Nephron (organoid): Measurements from ENCODE around the gene GDF15.

Experiments
- H3K27ac Mint-ChIP-seq, 3 experiments: 2 replicates each; pipeline ENCODE4 v1.8.0; 2020; ENCODE audit warnings: mixed read lengths in 3 of 3, mild to moderate bottlenecking in 2 of 3, moderate library complexity in 1 of 3
- H3K27me3 Mint-ChIP-seq: 2 replicates; pipeline ENCODE4 v1.8.0; 2021; ENCODE audit warnings: low read depth, mild to moderate bottlenecking, moderate library complexity, mixed read lengths
- H3K36me3 Mint-ChIP-seq: 2 replicates; pipeline ENCODE4 v1.8.0; 2020; ENCODE audit warnings: low read depth, mixed read lengths
- H3K4me1 Mint-ChIP-seq: 2 replicates; pipeline ENCODE4 v1.8.0; 2020; ENCODE audit warnings: mixed read lengths
- H3K4me3 Mint-ChIP-seq, 3 experiments: 2 replicates each; pipeline ENCODE4 v1.8.0; 2020; ENCODE audit warnings: mild to moderate bottlenecking in 3 of 3, mixed read lengths in 3 of 3, moderate library complexity in 2 of 3
- H3K9me3 Mint-ChIP-seq: 2 replicates; pipeline ENCODE4 v1.8.0; 2020; ENCODE audit warnings: mixed read lengths
- CTCF ChIP-seq, 3 experiments: fragments of 200-600 bp; sonication (generic); IDR thresholded peaks; one replicate each; pipeline ENCODE4 v1.5.0; 2021; ENCODE audit warnings: antibody characterized with exemption in 3 of 3; ENCODE audit not compliant: unreplicated experiment in 3 of 3

GDF15 gene

GRCh38 chr19:18368504-18369222 is 17.3 kb upstream of the GDF15 start:
- Mint-ChIP-seq H3K4me3 (no peak overlapping the region), H3K27ac (peak overlapping the region; percentile 23 to 64 (median 24)), H3K9me3 (no peaks in the 10 kb centered on the region), H3K36me3 (peaks cover 4% of the 10 kb centered on the region), H3K27me3 (no peaks in the 10 kb centered on the region), H3K4me1 (peaks cover 26% of the 10 kb centered on the region)
- no peak for TF ChIP-seq CTCF (IDR thresholded peaks at IDR 0.05; ENCODE audit: unreplicated experiment in 3 of 3)

GRCh38 chr19:18373407-18373891 is 12.5 kb upstream of the GDF15 start:
- Mint-ChIP-seq H3K27me3 (no peaks in the 10 kb centered on the region), H3K36me3 (no peaks in the 10 kb centered on the region), H3K9me3 (no peaks in the 10 kb centered on the region), H3K27ac (peak overlapping the region; percentile 44 to 91 (median 78)), H3K4me3 (no peak overlapping the region), H3K4me1 (peaks cover 19% of the 10 kb centered on the region)
- TF ChIP-seq CTCF (IDR thresholded peaks at IDR 0.05; ENCODE audit: unreplicated experiment in 3 of 3): no peak

GRCh38 chr19:18373892-18374629 is 11.9 kb upstream of the GDF15 start:
- H3K36me3 Mint-ChIP-seq: no peaks in the 10 kb centered on the region
- TF ChIP-seq CTCF (IDR thresholded peaks at IDR 0.05; ENCODE audit: unreplicated experiment in 3 of 3): no peak
- peaks cover 19% of the 10 kb centered on the region for H3K4me1 Mint-ChIP-seq
- no peaks in the 10 kb centered on the region for H3K27me3 Mint-ChIP-seq
- no peaks in the 10 kb centered on the region for H3K9me3 Mint-ChIP-seq
- no peak overlapping the region for H3K4me3 Mint-ChIP-seq
- H3K27ac Mint-ChIP-seq: peak overlapping the region; percentile 44 to 91 (median 78)

GRCh38 chr19:18377026-18377425 is 8.9 kb upstream of the GDF15 start:
- Mint-ChIP-seq H3K9me3 (no peaks in the 10 kb centered on the region), H3K4me3 (no peak overlapping the region), H3K27ac (peak overlapping the region; percentile 61 to 88 (median 61))

More at GRCh38 chr19:18377026-18377425, 8.9 kb upstream of the GDF15 start:
- no peaks in the 10 kb centered on the region for H3K36me3 Mint-ChIP-seq
- TF ChIP-seq CTCF (IDR thresholded peaks at IDR 0.05; ENCODE audit: unreplicated experiment in 3 of 3): no peak
- peaks cover 21% of the 10 kb centered on the region for H3K4me1 Mint-ChIP-seq
- no peaks in the 10 kb centered on the region for H3K27me3 Mint-ChIP-seq
